Pancreas (tissue), 10 donors: ENCODE data around the gene ADCY2. TPM values are rescaled to one million over a fixed set of nuclear protein-coding genes. Genes with fewer than 3 reads are reported as not detected.

Source experiments
- ATAC-seq, 4 donors: fragments of 200-7000 bp; cut with Tn5 transposase; one replicate each; pipeline versions ENCODE4 v1.8.0 to v1.9.1; 2020; ENCODE audit warnings: mild to moderate bottlenecking in 4 of 4, moderate library complexity in 4 of 4
- DNase-seq, 6 donors: peaks; one replicate each; pipeline ENCODE4 v3.0.0-alpha.2; 2020
- FAIRE-seq: peaks from 2 replicates; lab custom pipeline; 2012; peaks lifted over from hg19 to GRCh38; lab: Jason Lieb, UNC
- H3K27ac ChIP-seq, 4 donors: fragments of 200-600 bp; sonication (generic); 1 replicate in 3 of 4; 2 replicates in 1 of 4; pipeline versions ENCODE4 v1.5.0 to v1.8.0; 2020
- H3K27me3 ChIP-seq, 4 donors: fragments of 200-600 bp; one replicate each; pipeline ENCODE4 v1.8.0; 2021
- H3K36me3 ChIP-seq, 3 donors: fragments of 200-600 bp; sonication (generic) in 1 of 3; one replicate each; pipeline versions ENCODE4 v1.5.0 to v1.8.0; 2020 to 2021
- H3K4me1 ChIP-seq, 3 donors: fragments of 200-600 bp; one replicate each; pipeline ENCODE4 v1.8.0; 2021
- H3K4me3 ChIP-seq, 4 donors: fragments of 200-600 bp; sonication (generic) in 2 of 4; one replicate each; pipeline versions ENCODE4 v1.5.0 to v1.8.0; 2020 to 2021
- H3K9me3 ChIP-seq, 4 donors: fragments of 200-600 bp; one replicate each; pipeline ENCODE4 v1.8.0; 2021
- WGBS, 2 donors: extraction: QIAGEN DNeasy Blood & Tissue Kit; methylation state at CpG; one replicate each; pipeline ENCODE4 v1.1.7; 2013; 5-methylcytosine and 5-hydroxymethylcytosine counted together
- intact Hi-C, 3 donors: fragments of 100-400 bp; cut with DNase I; formaldehyde crosslinking; loops; one replicate each; pipeline versions ENCODE4 v1.11.1 to v1.14.2; 2022
- polyA plus RNA-seq, 2 donors: library from polyadenylated mRNA; stranded (reverse); fragments of 200-250 nt; gene quantifications; one replicate each; pipeline ENCODE4 v1.2.3, GENCODE V29; 2013
- total RNA-seq, 6 donors: library from RNA; stranded (reverse); fragmentation: NEBNext Ultra II Directional in 4 of 6; extraction: Animal tissue kit (Norgen Biotek cat#: 25700) in 4 of 6; gene quantifications; one replicate each; pipeline versions ENCODE4 v1.2.1 to v1.2.4, GENCODE V29; 2021 to 2023
- TF ChIP-seq, protein P1 (sequence below), 4 donors: fragments of 200-600 bp; sonication (generic) in 3 of 4; IDR thresholded peaks; one replicate each; pipeline versions ENCODE4 v1.5.0 to v1.8.0; 2021; ENCODE audit warnings: antibody characterized with exemption in 4 of 4
- donor health status: healthy with polysubstance abuse.
- donor health status: DM: no; HTN: no; CAD: no; lungs with moderate emphysema.
- donor health status: DM: no; HTN: no; CAD: no.
- donor health status: control.
- donor health status: control.
- donor health status: Bipolar disorder and iron deficiency.
- donor health status: DM: yes; HTN: yes; CAD: no.
- donor health status: DM: no; HTN: no; CAD: no.
- donor health status: DM: no; HTN: no; CAD: no.
- donor health status: DM: yes; HTN: yes; CAD: no.

ADCY2 gene
- total and polyA plus RNA-seq, 8 donors, result 0.19 to 2.2 (median 0.50) TPM

DNA sequence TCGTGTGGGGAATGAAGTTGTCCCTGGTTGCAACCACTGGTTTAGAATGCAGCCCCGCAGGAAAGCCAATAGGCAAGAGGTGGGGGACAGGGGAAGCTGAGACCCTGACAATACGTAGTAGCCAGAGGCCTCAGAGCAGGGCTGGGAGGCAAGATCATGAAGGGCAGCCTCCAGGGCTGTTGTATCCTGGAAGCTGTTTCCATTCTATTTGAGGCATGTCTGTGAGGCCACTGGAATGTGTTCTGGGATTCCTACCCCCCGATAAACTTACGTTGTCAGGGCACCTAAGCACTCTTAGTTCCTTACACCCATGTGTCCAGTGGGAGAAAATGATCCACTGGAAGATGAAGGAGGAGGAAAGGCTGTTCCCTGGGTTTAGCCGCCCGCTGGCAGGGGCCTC lies 277.7 kb downstream of the ADCY2 start:
- no peak overlapping the region for H3K27ac ChIP-seq
- DNase-seq (no peak), ATAC-seq (no peak), FAIRE-seq (no peak)
- no peaks in the 10 kb centered on the region for H3K4me1 ChIP-seq
- 71 to 81% methylated on average over 7 of the region's 7 CpGs for WGBS, 2 donors
- H3K36me3 ChIP-seq, result no peaks in the 10 kb centered on the region
- H3K4me3 ChIP-seq, result no peak overlapping the region
- intact Hi-C loops, result no loop called here
- no peaks in the 10 kb centered on the region for H3K27me3 ChIP-seq
- TF ChIP-seq, protein P1, sequence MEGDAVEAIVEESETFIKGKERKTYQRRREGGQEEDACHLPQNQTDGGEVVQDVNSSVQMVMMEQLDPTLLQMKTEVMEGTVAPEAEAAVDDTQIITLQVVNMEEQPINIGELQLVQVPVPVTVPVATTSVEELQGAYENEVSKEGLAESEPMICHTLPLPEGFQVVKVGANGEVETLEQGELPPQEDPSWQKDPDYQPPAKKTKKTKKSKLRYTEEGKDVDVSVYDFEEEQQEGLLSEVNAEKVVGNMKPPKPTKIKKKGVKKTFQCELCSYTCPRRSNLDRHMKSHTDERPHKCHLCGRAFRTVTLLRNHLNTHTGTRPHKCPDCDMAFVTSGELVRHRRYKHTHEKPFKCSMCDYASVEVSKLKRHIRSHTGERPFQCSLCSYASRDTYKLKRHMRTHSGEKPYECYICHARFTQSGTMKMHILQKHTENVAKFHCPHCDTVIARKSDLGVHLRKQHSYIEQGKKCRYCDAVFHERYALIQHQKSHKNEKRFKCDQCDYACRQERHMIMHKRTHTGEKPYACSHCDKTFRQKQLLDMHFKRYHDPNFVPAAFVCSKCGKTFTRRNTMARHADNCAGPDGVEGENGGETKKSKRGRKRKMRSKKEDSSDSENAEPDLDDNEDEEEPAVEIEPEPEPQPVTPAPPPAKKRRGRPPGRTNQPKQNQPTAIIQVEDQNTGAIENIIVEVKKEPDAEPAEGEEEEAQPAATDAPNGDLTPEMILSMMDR (IDR thresholded peaks at IDR 0.05), result no peak
- no peaks in the 10 kb centered on the region for H3K9me3 ChIP-seq

DNA sequence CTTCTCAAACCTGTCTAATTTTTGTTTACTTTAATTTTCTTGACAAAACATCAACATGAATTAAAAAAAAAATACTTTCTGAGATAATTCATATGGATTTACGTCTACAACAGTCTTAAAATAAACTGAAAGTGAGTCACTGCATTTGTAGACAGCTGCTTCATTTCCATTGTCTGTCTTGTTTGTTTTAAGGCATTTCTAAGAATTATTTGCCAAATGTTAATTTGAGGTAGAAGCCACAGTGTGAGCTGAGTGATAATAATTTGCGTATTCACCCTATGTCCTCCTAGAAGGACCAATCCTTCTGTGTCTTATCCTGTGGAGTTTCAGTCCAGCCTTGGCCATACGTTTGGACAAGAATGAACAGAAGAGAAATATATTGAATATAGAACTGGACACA lies 280.5 kb downstream of the ADCY2 start:
- no peak for FAIRE-seq

DNA sequence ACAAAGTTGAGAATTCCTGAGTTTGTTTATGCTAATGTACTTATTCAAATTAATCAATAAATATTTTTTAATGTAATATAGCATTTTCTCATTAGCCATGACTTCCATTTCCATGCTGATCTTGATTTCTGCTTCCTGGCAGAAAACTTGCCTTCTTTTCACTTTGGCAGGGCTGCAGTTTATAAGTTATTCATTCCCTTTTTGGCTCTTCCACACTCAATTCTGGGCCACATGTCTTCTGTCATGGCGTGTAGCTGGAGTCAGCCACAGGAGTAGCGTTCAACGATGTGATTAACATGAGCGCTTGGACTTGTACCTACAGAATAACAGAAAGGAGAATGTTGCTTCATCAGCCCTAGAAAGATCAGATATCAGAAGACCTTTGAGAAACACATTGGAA lies 282.1 kb downstream of the ADCY2 start:
- Histone ChIP-seq H3K27ac (no peak overlapping the region), H3K9me3 (no peaks in the 10 kb centered on the region), H3K4me3 (no peak overlapping the region), H3K36me3 (no peaks in the 10 kb centered on the region), H3K4me1 (no peaks in the 10 kb centered on the region), H3K27me3 (no peaks in the 10 kb centered on the region)
- intact Hi-C loops, result no loop called here
- DNase-seq, result no peak
- 41 to 58% methylated on average over 4 of the region's 4 CpGs for WGBS, 2 donors
- TF ChIP-seq, protein P1 (IDR thresholded peaks at IDR 0.05), result no peak
- FAIRE-seq, result no peak
- ATAC-seq, result peak in 2 of 4 donors; percentile 28 to 63

More for the DNA sequence above, 280.5 kb downstream of the ADCY2 start:
- ATAC-seq (no peak), DNase-seq (no peak)
- Histone ChIP-seq H3K4me1 (no peaks in the 10 kb centered on the region), H3K36me3 (no peaks in the 10 kb centered on the region), H3K27me3 (no peaks in the 10 kb centered on the region), H3K4me3 (no peak overlapping the region), H3K9me3 (no peaks in the 10 kb centered on the region), H3K27ac (no peak overlapping the region)
- intact Hi-C loops, result no loop called here
- TF ChIP-seq, protein P1 (IDR thresholded peaks at IDR 0.05), result no peak
- 53 to 63% methylated on average over 3 of the region's 3 CpGs for WGBS, 2 donors

DNA sequence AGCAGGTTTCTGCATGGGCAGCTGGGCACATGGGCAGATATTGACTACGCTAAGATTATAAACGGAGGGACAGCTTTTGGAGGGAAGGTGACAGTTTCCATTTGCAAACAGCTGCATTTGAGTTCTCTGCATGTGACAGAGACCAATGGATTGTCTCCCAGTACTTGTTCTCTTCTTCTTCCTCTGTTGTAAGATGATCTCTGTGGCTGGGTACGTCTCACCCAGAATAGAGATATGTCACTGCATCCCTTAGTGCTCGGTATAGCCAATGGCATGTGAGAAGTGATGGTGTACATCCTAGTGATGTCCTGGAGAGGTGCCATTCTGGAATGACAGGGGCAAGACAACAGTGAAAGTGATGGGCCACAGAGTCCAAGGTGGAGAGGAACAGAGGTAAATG lies 283.7 kb downstream of the ADCY2 start:
- WGBS, 2 donors, result 62 to 76% methylated on average over 4 of the region's 4 CpGs
- Histone ChIP-seq H3K36me3 (no peaks in the 10 kb centered on the region), H3K4me1 (no peaks in the 10 kb centered on the region), H3K9me3 (no peaks in the 10 kb centered on the region), H3K27me3 (no peaks in the 10 kb centered on the region), H3K27ac (no peak overlapping the region), H3K4me3 (no peak overlapping the region)
- no peak for DNase-seq
- intact Hi-C loops, result no loop called here
- ATAC-seq, result no peak
- TF ChIP-seq, protein P1 (IDR thresholded peaks at IDR 0.05), result no peak
- FAIRE-seq, result no peak

DNA sequence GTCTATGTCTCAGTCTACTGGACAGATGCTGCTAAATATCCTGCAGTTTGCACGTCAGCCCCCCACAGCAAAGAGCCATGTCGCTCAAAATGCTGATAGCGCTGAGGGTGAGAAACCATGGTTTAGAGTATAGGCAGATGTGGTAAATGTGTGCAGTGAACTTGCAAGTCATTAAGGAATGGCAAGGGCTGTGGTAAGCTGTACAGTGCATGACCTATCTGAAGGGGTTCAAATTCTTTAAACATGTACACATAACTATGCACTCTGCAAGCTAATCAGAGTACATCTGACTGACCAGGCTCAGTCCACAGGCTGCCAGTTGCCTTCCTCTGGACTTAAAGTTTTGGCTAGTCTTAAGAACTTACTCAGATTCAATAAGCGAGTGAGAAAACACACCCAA lies 284.3 kb downstream of the ADCY2 start:
- Histone ChIP-seq H3K27ac (no peak overlapping the region), H3K9me3 (no peaks in the 10 kb centered on the region)
- TF ChIP-seq, protein P1 (IDR thresholded peaks at IDR 0.05), result no peak

More for the DNA sequence above, 284.3 kb downstream of the ADCY2 start:
- intact Hi-C loops, result no loop called here
- DNase-seq (no peak), ATAC-seq (no peak), FAIRE-seq (no peak)
- Histone ChIP-seq H3K4me1 (no peaks in the 10 kb centered on the region), H3K36me3 (no peaks in the 10 kb centered on the region), H3K27me3 (no peaks in the 10 kb centered on the region), H3K4me3 (no peak overlapping the region)
- 72 to 85% methylated on average over 4 of the region's 4 CpGs for WGBS, 2 donors
